SK-MEL-5 (cell line): ENCODE data around the gene CSNK1A1L. TPM values are rescaled to one million over a fixed set of nuclear protein-coding genes. Genes with fewer than 3 reads are reported as not detected.
"Not testable (repeated sequence)": the region's sequence is repeated elsewhere in the genome, so short reads cannot be mapped to it uniquely, and the experiment has no call there.

Source experiments
- DNase-seq: peaks from one replicate; pipeline ENCODE4 v3.0.0-alpha.2; 2016; ENCODE audit warnings: low read depth, low spot score
- in situ Hi-C: cut with HindIII; loops from 2 replicates; pipeline ENCODE4 v1.10.0; 2016; ENCODE audit warnings: low sequenced_read_pairs, high pct_unique_total_duplicates, low pct_unique_long_range_greater_than_20kb
- total RNA-seq: library from RNA; depleted of rRNA; stranded (reverse); fragments of >200 nt; shearing (Covaris generic); gene quantifications from 2 replicates; pipeline ENCODE4 v1.2.3, GENCODE V29; 2014; rRNA removed

Gene CSNK1A1L
- total RNA-seq, 1 experiment from 2014 or later: not detected

DNA sequence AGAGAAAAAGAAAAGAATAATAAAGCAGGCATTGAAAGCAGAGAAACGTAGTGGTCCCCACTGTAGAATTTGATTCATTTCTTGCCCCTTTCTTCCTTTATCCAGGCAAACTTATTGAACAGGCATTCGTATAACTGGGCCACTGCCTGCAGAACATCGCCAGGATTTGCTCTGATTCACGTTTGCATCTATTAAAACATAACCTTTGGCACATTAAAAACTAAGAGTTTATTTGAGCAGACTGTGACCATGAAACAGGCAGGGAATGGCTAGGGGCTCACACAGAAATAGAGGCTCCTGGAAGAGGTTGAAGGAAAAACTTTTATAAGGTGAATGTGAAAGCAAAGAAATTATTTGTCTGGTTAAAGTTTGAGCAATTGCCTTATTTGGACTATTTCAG lies 33.4 kb downstream of the CSNK1A1L start:
- in situ Hi-C loops: no loop called here
- DNase-seq: no peak

- in situ Hi-C loops: no loop called here
- DNase-seq: no peak
Measured at GRCh38 chr13:37070956-37071355, 34.5 kb downstream of the CSNK1A1L start.

DNA sequence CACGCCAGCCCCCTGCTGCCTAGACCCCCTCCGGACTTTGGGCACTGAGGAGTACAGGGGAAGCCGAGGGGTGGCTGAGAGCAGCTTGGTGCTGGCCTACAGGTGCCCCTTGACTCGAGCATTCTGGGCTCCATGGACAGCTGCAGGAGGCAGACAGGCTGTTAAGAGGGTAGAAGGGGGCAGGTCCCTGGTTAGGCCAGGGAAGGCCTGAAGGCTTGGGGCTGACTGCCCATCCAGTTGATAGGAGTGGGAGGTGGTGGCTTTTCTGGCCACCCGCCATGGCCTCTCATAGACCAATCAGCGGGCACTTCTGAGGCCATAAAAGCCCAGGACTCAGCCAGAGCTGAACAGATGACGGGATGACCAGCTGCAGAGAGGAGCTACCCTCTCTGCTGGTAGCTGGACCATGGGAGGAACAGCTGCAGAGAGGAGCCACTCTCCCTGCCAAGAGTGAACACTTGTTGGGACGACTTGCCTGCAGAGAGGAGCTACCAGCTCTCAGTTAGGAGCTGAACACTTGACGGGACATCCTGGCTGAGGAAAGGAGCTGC lies 35.2 kb downstream of the CSNK1A1L start:
- in situ Hi-C loops: no loop called here

GRCh38 chr13:37069597-37070103 lies 35.8 kb downstream of the CSNK1A1L start:
- in situ Hi-C loops: no loop called here
- DNase-seq: no peak

More for the DNA sequence above, 35.2 kb downstream of the CSNK1A1L start:
- no peak for DNase-seq

GRCh38 chr13:37068962-37069361 lies 36.5 kb downstream of the CSNK1A1L start:
- in situ Hi-C loops: no loop called here
- peak; percentile 13 for DNase-seq

DNA sequence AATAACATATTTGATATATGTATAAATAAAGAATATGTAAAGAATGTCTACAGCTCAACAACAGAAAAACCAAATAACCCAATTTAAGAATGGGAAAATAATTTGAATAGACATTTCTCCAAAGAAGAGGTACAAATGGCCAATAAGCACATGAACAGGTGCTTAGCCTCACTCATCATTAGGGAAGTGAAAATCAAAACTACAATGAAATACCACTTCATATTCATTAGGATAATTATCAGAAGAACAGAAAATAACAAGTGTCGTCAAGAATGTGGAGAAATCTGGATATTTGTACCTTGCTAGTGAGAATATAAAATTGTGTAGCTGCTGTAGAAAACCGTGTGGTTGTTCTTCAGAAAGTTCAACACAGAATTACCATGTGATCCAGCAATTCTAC lies 37.6 kb downstream of the CSNK1A1L start:
- DNase-seq: no peak
- in situ Hi-C loops: no loop called here

GRCh38 chr13:37065890-37066526 lies 39.5 kb downstream of the CSNK1A1L start:
- in situ Hi-C loops: no loop called here
- no peak for DNase-seq

- DNase-seq: no peak
- in situ Hi-C loops: no loop called here
Measured at GRCh38 chr13:37059848-37060192, 45.6 kb downstream of the CSNK1A1L start.

DNA sequence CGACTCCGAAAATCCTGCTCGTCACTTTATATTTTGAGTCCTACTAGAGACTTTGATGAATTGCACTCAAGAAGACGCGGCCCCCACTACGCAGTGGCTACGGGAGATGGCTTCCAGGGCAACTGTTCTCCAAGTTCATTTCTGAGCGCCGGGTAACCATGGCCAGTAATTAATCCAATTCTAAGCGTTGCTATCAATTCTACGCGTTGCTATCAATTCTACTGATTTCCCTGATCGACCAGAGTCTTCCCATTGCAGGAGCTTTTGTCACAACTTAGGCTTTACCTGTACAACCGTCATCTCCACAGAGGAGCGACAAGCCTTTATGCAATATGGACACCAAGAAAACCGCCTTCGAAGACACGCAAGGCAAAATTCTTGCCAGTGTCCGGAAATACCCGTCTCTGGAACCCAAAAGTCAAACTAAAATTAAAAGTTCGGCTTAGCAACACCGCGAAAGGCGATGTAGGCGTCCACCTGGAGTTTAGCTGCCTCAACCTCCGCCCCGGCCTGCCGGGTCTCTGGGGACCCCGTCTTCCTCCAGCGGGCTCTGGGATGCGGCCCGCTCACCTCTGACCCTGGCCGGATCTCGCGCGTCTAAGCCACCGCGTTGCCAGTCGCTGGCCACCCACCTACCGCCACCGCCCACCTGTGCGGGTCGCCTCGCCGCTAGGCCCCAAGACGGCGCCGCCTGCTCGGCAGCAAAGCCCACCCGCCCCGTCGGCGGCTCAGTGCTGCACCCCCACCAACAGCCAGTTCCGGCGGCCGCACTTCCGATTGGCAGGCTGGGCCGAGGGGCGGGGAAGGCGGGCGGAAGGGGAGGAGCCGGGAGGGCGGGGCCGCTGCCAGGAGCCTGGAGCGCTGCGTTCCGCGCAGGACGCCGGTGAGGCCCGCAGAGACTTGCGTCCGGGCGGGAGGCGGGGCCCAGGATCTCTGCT lies 46.3 kb downstream of the CSNK1A1L start, which contains the start of gene SUPT20H:
SUPT20H (minus strand) TSS at position 779 of the 938 bp plus-strand sequence. CDS start 8,198 bp downstream, outside the sequence.
- in situ Hi-C loops: no loop called here
- peak; percentile 91 for DNase-seq

GRCh38 chr13:37056228-37056627 lies 49.2 kb downstream of the CSNK1A1L start:
- in situ Hi-C loops, DNase-seq: not testable (repeated sequence)

Other genes with a start within 250 kb of the CSNK1A1L start
- 6.9 and 8.6 TPM in 2 replicates for gene SMAD9, start 185.4 kb downstream of the CSNK1A1L start, total RNA-seq
- 68.6 and 81.3 TPM in 2 replicates for gene ALG5, start 106.3 kb downstream of the CSNK1A1L start, total RNA-seq
- 55.5 and 58.0 TPM in 2 replicates for gene EXOSC8, start 104.9 kb downstream of the CSNK1A1L start, total RNA-seq
- gene SUPT20H, start 46.0 kb downstream of the CSNK1A1L start, total RNA-seq: 39.3 and 41.7 TPM in 2 replicates